Astrocyte of the spinal cord (primary cell): ENCODE measurements around the gene AASDH.

ENCODE experiments used
- DNase-seq: peaks from one replicate; pipeline ENCODE4 v3.0.0; 2011; ENCODE audit warnings: low read depth, low spot score
- H3K4me3 ChIP-seq: 2 replicates; pipeline ENCODE4 v1.5.1; 2011; ENCODE audit warnings: low read depth, mild to moderate bottlenecking, low read length, moderate library complexity
- CTCF ChIP-seq: IDR thresholded peaks from 2 replicates; pipeline ENCODE4 v1.5.1; 2012; ENCODE audit warnings: low read depth, mild to moderate bottlenecking, low read length, inconsistent platforms
- in situ Hi-C: cut with HindIII; loops from 2 replicates; pipeline ENCODE4 v1.10.0; 2017; ENCODE audit warnings: low sequenced_read_pairs

Gene AASDH

GRCh38 chr4:56315041-56315440 is 72.2 kb downstream of the AASDH start:
- no peak for TF ChIP-seq CTCF
- H3K4me3 ChIP-seq: no peak overlapping the region
- in situ Hi-C loops: no loop called here
- no peak for DNase-seq

GRCh38 chr4:56314207-56314915 is 72.9 kb downstream of the AASDH start:
- in situ Hi-C loops: no loop called here
- DNase-seq: no peak
- no peak for TF ChIP-seq CTCF
- no peak overlapping the region for H3K4me3 ChIP-seq

GRCh38 chr4:56313132-56313531 is 74.2 kb downstream of the AASDH start:
- no peak for TF ChIP-seq CTCF
- H3K4me3 ChIP-seq: no peak overlapping the region
- DNase-seq: no peak
- in situ Hi-C loops: no loop called here

GRCh38 chr4:56311299-56311975 is 75.9 kb downstream of the AASDH start:
- in situ Hi-C loops: no loop called here
- TF ChIP-seq CTCF: no peak

GRCh38 chr4:56310401-56311125 is 76.7 kb downstream of the AASDH start:
- no peak overlapping the region for H3K4me3 ChIP-seq
- in situ Hi-C loops: no loop called here
- no peak for TF ChIP-seq CTCF
- DNase-seq: no peak

More at GRCh38 chr4:56311299-56311975, 75.9 kb downstream of the AASDH start:
- no peak overlapping the region for H3K4me3 ChIP-seq
- DNase-seq: no peak

- no peak overlapping the region for H3K4me3 ChIP-seq
- TF ChIP-seq CTCF: no peak
- no peak for DNase-seq
- in situ Hi-C loops: no loop called here
These were observed 78.9 kb downstream of the AASDH start for GRCh38 chr4:56308384-56308783.
